ENCODE measurements around the gene FAM3C. TPM values are rescaled to one million over a fixed set of nuclear protein-coding genes. Genes with fewer than 3 reads are reported as not detected.

Gene FAM3C
- total RNA-seq, 1 experiment from 2014 or later, result 37.9 TPM

GRCh38 chr7:121383235-121383910 is 12.7 kb downstream of the FAM3C start:
- BruUV-seq (replicated peaks), result no TSS peak
- Histone ChIP-seq H3K9ac (ENCODE audit: low read length) (no peak overlapping the region), H3K36me3 (ENCODE audit: low read depth, low read length) (peaks cover 18% of the 10 kb centered on the region; the same call in 1 of the 2 replicates), H2AFZ (ENCODE audit: low read length) (no peak overlapping the region), H3K4me1 (ENCODE audit: insufficient read depth, low read length) (peaks cover 17% of the 10 kb centered on the region), H3K79me2 (ENCODE audit: low read length) (peaks cover 66% of the 10 kb centered on the region), H3F3A (ENCODE audit: low read length, unreplicated experiment) (no peaks in the 10 kb centered on the region), H3K27ac (ENCODE audit: low read length) (no peak overlapping the region), H3K4me2 (ENCODE audit: low read length) (no peak overlapping the region), H4K20me1 (ENCODE audit: low read length) (no peaks in the 10 kb centered on the region), H3K4me3 (ENCODE audit: low read length) (no peak overlapping the region), H3K9me3 (ENCODE audit: low read length) (no peaks in the 10 kb centered on the region), H3K9me2 (replicated peaks; ENCODE audit: low read length) (no peaks in the 10 kb centered on the region), H3K27me3 (ENCODE audit: low read length) (no peaks in the 10 kb centered on the region)
- ChIA-PET POLR2A (ENCODE audit: unreplicated experiment) (interaction anchor here (0.8 kb wide), 1 partner anchor 13 kb away, joined by 3 read pairs; the partner anchor contains the start of gene FAM3C), CTCF (no interaction called here)
- TF ChIP-seq EZH2 (IDR thresholded peaks at IDR 0.05; ENCODE audit: low read length, unreplicated experiment), result no peak
- TF ChIP-seq, protein P1, sequence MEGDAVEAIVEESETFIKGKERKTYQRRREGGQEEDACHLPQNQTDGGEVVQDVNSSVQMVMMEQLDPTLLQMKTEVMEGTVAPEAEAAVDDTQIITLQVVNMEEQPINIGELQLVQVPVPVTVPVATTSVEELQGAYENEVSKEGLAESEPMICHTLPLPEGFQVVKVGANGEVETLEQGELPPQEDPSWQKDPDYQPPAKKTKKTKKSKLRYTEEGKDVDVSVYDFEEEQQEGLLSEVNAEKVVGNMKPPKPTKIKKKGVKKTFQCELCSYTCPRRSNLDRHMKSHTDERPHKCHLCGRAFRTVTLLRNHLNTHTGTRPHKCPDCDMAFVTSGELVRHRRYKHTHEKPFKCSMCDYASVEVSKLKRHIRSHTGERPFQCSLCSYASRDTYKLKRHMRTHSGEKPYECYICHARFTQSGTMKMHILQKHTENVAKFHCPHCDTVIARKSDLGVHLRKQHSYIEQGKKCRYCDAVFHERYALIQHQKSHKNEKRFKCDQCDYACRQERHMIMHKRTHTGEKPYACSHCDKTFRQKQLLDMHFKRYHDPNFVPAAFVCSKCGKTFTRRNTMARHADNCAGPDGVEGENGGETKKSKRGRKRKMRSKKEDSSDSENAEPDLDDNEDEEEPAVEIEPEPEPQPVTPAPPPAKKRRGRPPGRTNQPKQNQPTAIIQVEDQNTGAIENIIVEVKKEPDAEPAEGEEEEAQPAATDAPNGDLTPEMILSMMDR (conservative IDR thresholded peaks at IDR 0.05; ENCODE audit: low read depth, low read length), result no peak
- no peak for TF ChIP-seq EZH2phosphoT487 (IDR thresholded peaks at IDR 0.05; ENCODE audit: borderline replicate concordance, low read length)
- intact Hi-C loops (cut with micrococcal nuclease), result no loop called here
- no peak for ATAC-seq
- DNase-seq, result no peak

- Histone ChIP-seq H4K20me1 (ENCODE audit: low read length) (no peaks in the 10 kb centered on the region), H3K27ac (ENCODE audit: low read length) (no peak overlapping the region), H3F3A (ENCODE audit: low read length, unreplicated experiment) (no peaks in the 10 kb centered on the region), H2AFZ (ENCODE audit: low read length) (no peak overlapping the region), H3K9ac (ENCODE audit: low read length) (no peak overlapping the region), H3K27me3 (ENCODE audit: low read length) (no peaks in the 10 kb centered on the region), H3K4me3 (ENCODE audit: low read length) (no peak overlapping the region), H3K79me2 (ENCODE audit: low read length) (peaks cover 56% of the 10 kb centered on the region), H3K9me3 (ENCODE audit: low read length) (no peaks in the 10 kb centered on the region), H3K9me2 (replicated peaks; ENCODE audit: low read length) (no peaks in the 10 kb centered on the region), H3K4me1 (ENCODE audit: insufficient read depth, low read length) (peaks cover 17% of the 10 kb centered on the region), H3K36me3 (ENCODE audit: low read depth, low read length) (peaks cover 26% of the 10 kb centered on the region), H3K4me2 (ENCODE audit: low read length) (no peak overlapping the region)
- ChIA-PET POLR2A (ENCODE audit: unreplicated experiment) (interaction anchor here (0.8 kb wide), 1 partner anchor 14 kb away, joined by 3 read pairs; the partner anchor contains the start of gene FAM3C), CTCF (interaction anchor here (0.7 kb wide), 1 partner anchor 31 kb away, joined by 3 read pairs; no protein-coding TSS in a partner anchor)
- no peak for DNase-seq
- no TSS peak for BruUV-seq (replicated peaks)
- intact Hi-C loops (cut with micrococcal nuclease), result no loop called here
- TF ChIP-seq, protein P1 (conservative IDR thresholded peaks at IDR 0.05; ENCODE audit: low read depth, low read length), result no peak
- TF ChIP-seq EZH2 (IDR thresholded peaks at IDR 0.05; ENCODE audit: low read length, unreplicated experiment) (no peak), EZH2phosphoT487 (IDR thresholded peaks at IDR 0.05; ENCODE audit: borderline replicate concordance, low read length) (no peak)
- no peak for ATAC-seq
Measured at GRCh38 chr7:121382473-121382872, 13.6 kb downstream of the FAM3C start.

GRCh38 chr7:121379930-121380329 is 16.2 kb downstream of the FAM3C start:
- TF ChIP-seq, protein P1 (conservative IDR thresholded peaks at IDR 0.05; ENCODE audit: low read depth, low read length), result no peak
- TF ChIP-seq EZH2phosphoT487 (IDR thresholded peaks at IDR 0.05; ENCODE audit: borderline replicate concordance, low read length), result no peak
- TF ChIP-seq EZH2 (IDR thresholded peaks at IDR 0.05; ENCODE audit: low read length, unreplicated experiment), result no peak
- H3K4me1 ChIP-seq (ENCODE audit: insufficient read depth, low read length), result 0 out of 2 replicates have a peak, but pooled peaks cover 3% of the 10 kb centered on the region
- CTCF ChIA-PET, result interaction anchor here (0.6 kb wide), 1 partner anchor 167 kb away, joined by 5 read pairs; no protein-coding TSS in a partner anchor
- intact Hi-C loops (cut with micrococcal nuclease), result no loop called here
- no peak overlapping the region for H3K9ac ChIP-seq (ENCODE audit: low read length)
- H3K36me3 ChIP-seq (ENCODE audit: low read depth, low read length), result peaks cover 29% of the 10 kb centered on the region
- ATAC-seq (no peak), DNase-seq (no peak)
- H3K9me2 ChIP-seq (replicated peaks; ENCODE audit: low read length), result no peaks in the 10 kb centered on the region
- POLR2A ChIA-PET (ENCODE audit: unreplicated experiment), result no interaction called here
- no peak overlapping the region for H3K27ac ChIP-seq (ENCODE audit: low read length)
- peaks cover 33% of the 10 kb centered on the region for H3K79me2 ChIP-seq (ENCODE audit: low read length)
- no peaks in the 10 kb centered on the region for H3K9me3 ChIP-seq (ENCODE audit: low read length)
- BruUV-seq (replicated peaks), result no TSS peak
- H3F3A ChIP-seq (ENCODE audit: low read length, unreplicated experiment), result no peaks in the 10 kb centered on the region
- H3K4me2 ChIP-seq (ENCODE audit: low read length), result no peak overlapping the region
- H3K4me3 ChIP-seq (ENCODE audit: low read length), result no peak overlapping the region
- H4K20me1 ChIP-seq (ENCODE audit: low read length), result no peaks in the 10 kb centered on the region
- no peak overlapping the region for H2AFZ ChIP-seq (ENCODE audit: low read length)
- H3K27me3 ChIP-seq (ENCODE audit: low read length), result no peaks in the 10 kb centered on the region
